IMR-90 (cell line): ENCODE data around the gene SWI5. TPM values are rescaled to one million over a fixed set of nuclear protein-coding genes. Genes with fewer than 3 reads are reported as not detected.

Experiments
- ATAC-seq: fragments of 200-7000 bp; cut with Tn5 transposase; 2 replicates; pipeline ENCODE4 v1.9.1; 2020; ENCODE audit warnings: low read depth, mild to moderate bottlenecking, moderate library complexity
- BruUV-seq: library from RNA; stranded (reverse); fragments of 400-500 nt; replicated peaks from 2 replicates; lab custom pipeline; 2021; lab: Mats Ljungman, UMichigan
- CTCF ChIA-PET: fragments of 300-600 bp; formaldehyde crosslinking; extraction: SDS; loops from one replicate; lab custom pipeline; 2021; ENCODE audit warnings: antibody characterized with exemption; lab: Yijun Ruan, JAX
- POLR2A ChIA-PET: fragments of 300-600 bp; sonication (Branson Sonifier 250); formaldehyde crosslinking; loops from one replicate; lab custom pipeline; 2022; ENCODE audit warnings: antibody characterized with exemption; ENCODE audit not compliant: unreplicated experiment; lab: Charles Lee
- DNase-seq: peaks from one replicate; pipeline ENCODE4 v3.0.0; 2013
- H2AFZ ChIP-seq: replicated peaks from 2 replicates; pipeline ENCODE3; 2013; ENCODE audit warnings: low read length, mild to moderate bottlenecking; ENCODE audit not compliant: poor library complexity
- H2AK5ac ChIP-seq: 2 replicates; pipeline ENCODE4 v1.6.1; 2013; ENCODE audit warnings: low read depth, low read length, inconsistent platforms
- H2AK9ac ChIP-seq: replicated peaks from 2 replicates; pipeline ENCODE3; 2013; ENCODE audit warnings: mild to moderate bottlenecking, low read depth, low read length, moderate library complexity; ENCODE audit not compliant: poor library complexity
- H2BK120ac ChIP-seq: 2 replicates; pipeline ENCODE4 v1.6.1; 2013; ENCODE audit warnings: low read depth, low read length, inconsistent platforms
- H2BK15ac ChIP-seq: 3 replicates; pipeline ENCODE4 v1.6.1; 2013; ENCODE audit warnings: low read depth, low read length, inconsistent platforms
- H2BK20ac ChIP-seq: 2 replicates; pipeline ENCODE4 v1.6.1; 2013; ENCODE audit warnings: low read depth, mild to moderate bottlenecking, inconsistent platforms, low read length, moderate library complexity
- H2BK5ac ChIP-seq: 2 replicates; pipeline ENCODE4 v1.6.1; 2013; ENCODE audit warnings: mild to moderate bottlenecking, low read depth, low read length, inconsistent platforms; ENCODE audit not compliant: poor library complexity, severe bottlenecking
- H3K14ac ChIP-seq: replicated peaks from 2 replicates; pipeline ENCODE4 v1.6.1; 2013; ENCODE audit warnings: low read depth, low read length, inconsistent platforms
- H3K18ac ChIP-seq: 2 replicates; pipeline ENCODE4 v1.6.1; 2013; ENCODE audit warnings: low read depth, low read length, control low read depth
- H3K23ac ChIP-seq: 2 replicates; pipeline ENCODE4 v1.6.1; 2013; ENCODE audit warnings: low read depth, low read length, inconsistent platforms
- H3K27ac ChIP-seq: 2 replicates; pipeline ENCODE4 v1.5.1; 2013; ENCODE audit warnings: mild to moderate bottlenecking, control low read depth, low read length; ENCODE audit not compliant: insufficient read depth
- H3K27me3 ChIP-seq: 2 replicates; pipeline ENCODE4 v1.6.1; 2013; ENCODE audit warnings: low read length; ENCODE audit not compliant: control insufficient read depth, insufficient read depth
- H3K36me3 ChIP-seq: 2 replicates; pipeline ENCODE4 v1.6.1; 2013; ENCODE audit warnings: low read length, mixed read lengths; ENCODE audit not compliant: control insufficient read depth, insufficient read depth
- H3K4ac ChIP-seq: 2 replicates; pipeline ENCODE4 v1.6.1; 2013; ENCODE audit warnings: low read depth, low read length, inconsistent platforms
- H3K4me1 ChIP-seq: 2 replicates; pipeline ENCODE4 v1.6.1; 2013; ENCODE audit warnings: low read length, mixed read lengths; ENCODE audit not compliant: control insufficient read depth, insufficient read depth
- H3K4me2 ChIP-seq: 2 replicates; pipeline ENCODE4 v1.6.1; 2013; ENCODE audit warnings: low read depth, mild to moderate bottlenecking, control low read depth, low read length, moderate library complexity
- H3K4me3 ChIP-seq: 2 replicates; pipeline ENCODE4 v1.5.1; 2013; ENCODE audit warnings: low read depth, mild to moderate bottlenecking, control low read depth, low read length, moderate library complexity; ENCODE audit not compliant: insufficient read depth
- H3K56ac ChIP-seq: 2 replicates; pipeline ENCODE4 v1.6.1; 2013; ENCODE audit warnings: low read length, inconsistent platforms; ENCODE audit not compliant: insufficient read depth; ENCODE audit errors: extremely low read depth
- H3K79me1 ChIP-seq, 2 experiments: 2 replicates each; pipeline ENCODE4 v1.6.1; 2013; ENCODE audit warnings: low read length in 2 of 2, inconsistent platforms in 1 of 2, low read depth in 1 of 2
- H3K9ac ChIP-seq: 2 replicates; pipeline ENCODE4 v1.6.1; 2013; ENCODE audit warnings: low read depth, low read length, control low read depth
- H3K9me1 ChIP-seq: 2 replicates; pipeline ENCODE4 v1.6.1; 2013; ENCODE audit warnings: low read length, inconsistent platforms; ENCODE audit not compliant: insufficient read depth
- H3K9me3 ChIP-seq: 2 replicates; pipeline ENCODE4 v1.6.1; 2013; ENCODE audit warnings: low read length; ENCODE audit not compliant: control insufficient read depth, insufficient read depth
- H4K20me1 ChIP-seq: 2 replicates; pipeline ENCODE4 v1.6.1; 2013; ENCODE audit warnings: low read length, inconsistent platforms; ENCODE audit not compliant: insufficient read depth
- H4K5ac ChIP-seq: 2 replicates; pipeline ENCODE4 v1.6.1; 2013; ENCODE audit warnings: mild to moderate bottlenecking, low read depth, low read length, control low read depth
- H4K8ac ChIP-seq, 2 experiments: 2 replicates each; pipeline ENCODE4 v1.6.1; 2013; ENCODE audit warnings: low read depth in 2 of 2, low read length in 2 of 2, control low read depth in 1 of 2, inconsistent platforms in 1 of 2
- H4K91ac ChIP-seq: 2 replicates; pipeline ENCODE4 v1.6.1; 2013; ENCODE audit warnings: low read depth, low read length, inconsistent platforms; ENCODE audit not compliant: insufficient read depth
- BHLHE40 ChIP-seq: fragments of 150-350 bp; IDR thresholded peaks from 2 replicates; pipeline ENCODE4 v1.6.1; 2016; ENCODE audit warnings: mild to moderate bottlenecking, low read depth, low read length
- CEBPB ChIP-seq: IDR thresholded peaks from 2 replicates; pipeline ENCODE4 v1.6.1; 2012; ENCODE audit warnings: low read depth, low read length, improper control_type of control experiment
- CHD1 ChIP-seq: IDR thresholded peaks from 2 replicates; pipeline ENCODE4 v1.6.1; 2012; ENCODE audit warnings: low read depth, low read length, improper control_type of control experiment
- CTCF ChIP-seq: conservative IDR thresholded peaks from 2 replicates; pipeline ENCODE4 v1.5.1; 2012; ENCODE audit warnings: mild to moderate bottlenecking, low read depth, low read length, improper control_type of control experiment
- ELK1 ChIP-seq: fragments of 150-350 bp; IDR thresholded peaks from 2 replicates; pipeline ENCODE4 v1.6.1; 2016; ENCODE audit warnings: low read depth, mild to moderate bottlenecking, low read length, moderate library complexity, borderline replicate concordance
- FOS ChIP-seq: fragments of 150-350 bp; IDR thresholded peaks from 2 replicates; pipeline ENCODE4 v1.6.1; 2016; ENCODE audit warnings: low read depth, low read length
- MAFK ChIP-seq: IDR thresholded peaks from 2 replicates; pipeline ENCODE4 v1.6.1; 2012; ENCODE audit warnings: low read depth, low read length, improper control_type of control experiment
- MAZ ChIP-seq: IDR thresholded peaks from 2 replicates; pipeline ENCODE4 v1.6.1; 2012; ENCODE audit warnings: low read depth, mild to moderate bottlenecking, low read length, improper control_type of control experiment, moderate library complexity, borderline replicate concordance
- MXI1 ChIP-seq: IDR thresholded peaks from 2 replicates; pipeline ENCODE4 v1.6.1; 2012; ENCODE audit warnings: low read depth, mild to moderate bottlenecking, low read length, moderate library complexity, borderline replicate concordance
- NFE2L2 ChIP-seq: fragments of 150-350 bp; IDR thresholded peaks from 2 replicates; pipeline ENCODE4 v1.6.1; 2016; ENCODE audit warnings: low read depth, mild to moderate bottlenecking, low read length
- POLR2A ChIP-seq: IDR thresholded peaks from 2 replicates; pipeline ENCODE4 v1.6.1; 2012; ENCODE audit warnings: mild to moderate bottlenecking, low read depth, low read length
- RAD21 ChIP-seq: IDR thresholded peaks from 2 replicates; pipeline ENCODE4 v1.6.1; 2012; ENCODE audit warnings: low read length, improper control_type of control experiment
- RCOR1 ChIP-seq: IDR thresholded peaks from 2 replicates; pipeline ENCODE4 v1.6.1; 2012; ENCODE audit warnings: mild to moderate bottlenecking, low read length, improper control_type of control experiment; ENCODE audit not compliant: insufficient replicate concordance
- RFX5 ChIP-seq: IDR thresholded peaks from 2 replicates; pipeline ENCODE4 v1.8.0; 2012; ENCODE audit warnings: low read depth, mild to moderate bottlenecking, low read length, moderate library complexity
- SMC3 ChIP-seq: fragments of 150-350 bp; IDR thresholded peaks from 2 replicates; pipeline ENCODE4 v1.6.1; 2016; ENCODE audit warnings: low read depth, mild to moderate bottlenecking, antibody characterized with exemption, low read length, moderate library complexity
- USF2 ChIP-seq: fragments of 150-350 bp; IDR thresholded peaks from 2 replicates; pipeline ENCODE4 v1.6.1; 2017; ENCODE audit warnings: mild to moderate bottlenecking, antibody characterized with exemption, low read length, low read depth
- WGBS, 2 experiments: methylation state at CpG; one replicate each; pipeline versions ENCODE4 v1.1.5 to v1.1.7; 2013; ENCODE audit warnings: missing lambda C conversion rate in 2 of 2; ENCODE audit not compliant: insufficient read length in 1 of 2; ENCODE audit errors: extremely low coverage in 2 of 2; 5-methylcytosine and 5-hydroxymethylcytosine counted together
- dilution Hi-C: fragments of 300-500 bp; cut with HindIII; formaldehyde crosslinking; loops from one replicate; pipeline ENCODE4 v1.14.3; 2018; ENCODE audit warnings: low sequenced_read_pairs; ENCODE audit not compliant: unreplicated experiment
- in situ Hi-C: fragments of 300-500 bp; cut with MboI; formaldehyde crosslinking; loops from 3 replicates; pipeline ENCODE4 v1.14.3; 2019; ENCODE audit warnings: low sequenced_read_pairs, inconsistent platforms, mixed read lengths
- intact Hi-C: fragments of 100-400 bp; cut with micrococcal nuclease; formaldehyde crosslinking; loops from 2 replicates; pipeline ENCODE4 v1.10.0; 2022
- polyA plus RNA-seq, 3 experiments: library from polyadenylated mRNA; depleted of rRNA; stranded (reverse); fragments of >200 nt; gene quantifications; 2 replicates each; pipeline ENCODE4 v1.2.3, GENCODE V29; 2012; ENCODE audit warnings: low replicate concordance in 1 of 3
- total RNA-seq: library from RNA; depleted of rRNA; stranded (reverse); fragments of >200 nt; gene quantifications from 2 replicates; pipeline ENCODE4 v1.2.3, GENCODE V29; 2012

Gene SWI5
- total and polyA plus RNA-seq, 2 of the 4 experiments (the other 2 are of a cell fraction) = 38.9 to 93.5 TPM

- ATAC-seq = no peak
- no TSS peak for BruUV-seq
- H3K56ac ChIP-seq = no peak overlapping the region
- H4K20me1 ChIP-seq = peaks cover 6% of the 10 kb centered on the region; the same call in 1 of the 2 replicates
- no peak overlapping the region for H2AK9ac ChIP-seq
- no peak for DNase-seq
- H3K36me3 ChIP-seq = peaks cover 78% of the 10 kb centered on the region
- intact Hi-C loops (no loop called here), dilution Hi-C loops (no loop called here), in situ Hi-C loops (no loop called here)
- H2BK5ac ChIP-seq = no peak overlapping the region
- no peak overlapping the region for H3K4me2 ChIP-seq
- H3K4me3 ChIP-seq = no peak overlapping the region
- H4K5ac ChIP-seq = no peak overlapping the region
- H2BK15ac ChIP-seq = no peak overlapping the region
- POLR2A ChIA-PET = no interaction called here
- no peak overlapping the region for H3K27ac ChIP-seq
- no peaks in the 10 kb centered on the region for H3K27me3 ChIP-seq
- H3K18ac ChIP-seq = no peak overlapping the region
- 97% methylated on average over 11 of the region's 17 CpGs; no CpG with 5 or more reads in 1 of the 2 experiments for WGBS, 2 experiments
- H3K4ac ChIP-seq = no peak overlapping the region
- H4K8ac ChIP-seq = no peak overlapping the region
- no peak overlapping the region for H2AFZ ChIP-seq
- H2AK5ac ChIP-seq = no peak overlapping the region
- H3K9me3 ChIP-seq = no peaks in the 10 kb centered on the region
- CTCF ChIA-PET = no interaction called here
- no peaks in the 10 kb centered on the region for H3K9me1 ChIP-seq
- H3K4me1 ChIP-seq = no peaks in the 10 kb centered on the region
- TF ChIP-seq SMC3 = no peak
- TF ChIP-seq CHD1 = no peak
- no peak for TF ChIP-seq FOS
- TF ChIP-seq BHLHE40 = no peak
- TF ChIP-seq ELK1 = no peak
- TF ChIP-seq CTCF = no peak
- TF ChIP-seq RAD21 = no peak
- no peak for TF ChIP-seq MAFK
- TF ChIP-seq RCOR1 = no peak
- no peak for TF ChIP-seq MAZ
- no peak for TF ChIP-seq CEBPB
- no peak for TF ChIP-seq USF2
- no peak for TF ChIP-seq POLR2A
- no peak for TF ChIP-seq NFE2L2
- TF ChIP-seq RFX5 = no peak
- no peak for TF ChIP-seq MXI1
- H2BK120ac ChIP-seq = no peak overlapping the region
- H3K23ac ChIP-seq = no peak overlapping the region
- no peak overlapping the region for H3K9ac ChIP-seq
- H3K79me1 ChIP-seq = peaks cover 9 to 14% of the 10 kb centered on the region in 2 experiments; a peak in 3 of 4 replicates
- no peak overlapping the region for H2BK20ac ChIP-seq
- H3K14ac ChIP-seq = no peak overlapping the region
- H4K91ac ChIP-seq = no peak overlapping the region
Measured at GRCh38 chr9:128260340-128260739, 15.7 kb upstream of the SWI5 start.
